Esophagus muscularis mucosa (tissue), 3 donors: ENCODE results near the gene ZNF160.

Experiments used
- CTCF ChIP-seq, 3 experiments: fragments of 200-600 bp in 2 of 3; fragments of 450-650 bp in 1 of 3; sonication (generic) in 2 of 3; IDR thresholded peaks; one replicate each; pipeline ENCODE4 v1.5.1; 2017 to 2019; ENCODE audit warnings: antibody characterized with exemption in 3 of 3, mild to moderate bottlenecking in 2 of 3, moderate library complexity in 1 of 3
- POLR2A ChIP-seq: fragments of 450-650 bp; IDR thresholded peaks from one replicate; pipeline ENCODE4 v1.6.1; 2017; ENCODE audit warnings: antibody characterized with exemption, moderate library complexity, mild to moderate bottlenecking, low read depth

GRCh38 chr19:53103234-53104203 lies at the start of gene ZNF160:
- TF ChIP-seq POLR2A, result peak; percentile 56
- TF ChIP-seq CTCF (IDR thresholded peaks at IDR 0.05), result no peak
